Stimulated activated CD4-positive, alpha-beta T cell treated with anti-CD3 and anti-CD28 coated beads, Interleukin-4, amount 100 ng/mL, for 4 hours (primary cell): ENCODE measurements around the gene AFF1.
A peak's percentile ranks its signal among the peaks of the same experiment; 100 is the strongest.

ENCODE experiments used
- DNase-seq, 2 experiments: peaks; one replicate each; pipeline ENCODE4 v3.0.0-alpha.2; 2020

The AFF1 gene

GRCh38 chr4:86924811-86925210 lies 10.0 kb upstream of the AFF1 start:
- no peak for DNase-seq

DNA sequence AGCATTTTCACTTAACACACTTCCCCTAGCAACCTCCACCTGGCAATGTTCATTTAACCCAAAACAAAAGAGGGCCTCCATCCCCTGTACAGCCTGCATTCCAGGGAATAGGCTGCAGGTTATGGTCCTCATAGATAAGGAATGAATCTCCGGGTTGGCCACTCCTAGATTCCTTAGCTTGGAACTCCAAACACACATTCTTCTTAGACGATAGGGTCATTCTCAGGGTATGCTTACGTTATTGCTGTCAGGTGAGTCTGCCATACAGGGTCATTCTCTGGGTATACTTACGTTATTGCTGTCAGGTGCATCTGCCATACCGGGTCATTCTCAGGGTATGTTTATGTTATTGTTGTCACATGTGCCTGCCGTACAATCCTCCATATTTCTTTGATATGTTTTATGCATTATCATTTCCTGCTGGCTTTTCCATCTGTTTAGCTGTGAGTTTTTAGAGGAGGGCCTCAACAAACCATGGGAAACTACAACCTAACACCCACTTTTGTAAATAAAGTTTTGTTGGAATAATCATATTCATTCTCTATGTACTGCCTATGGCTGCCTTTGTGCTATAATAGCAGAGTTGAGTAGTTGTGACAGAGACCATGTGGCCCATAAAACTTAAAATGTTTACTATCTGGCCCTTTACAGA lies 8.2 kb upstream of the AFF1 start:
- no peak for DNase-seq

DNA sequence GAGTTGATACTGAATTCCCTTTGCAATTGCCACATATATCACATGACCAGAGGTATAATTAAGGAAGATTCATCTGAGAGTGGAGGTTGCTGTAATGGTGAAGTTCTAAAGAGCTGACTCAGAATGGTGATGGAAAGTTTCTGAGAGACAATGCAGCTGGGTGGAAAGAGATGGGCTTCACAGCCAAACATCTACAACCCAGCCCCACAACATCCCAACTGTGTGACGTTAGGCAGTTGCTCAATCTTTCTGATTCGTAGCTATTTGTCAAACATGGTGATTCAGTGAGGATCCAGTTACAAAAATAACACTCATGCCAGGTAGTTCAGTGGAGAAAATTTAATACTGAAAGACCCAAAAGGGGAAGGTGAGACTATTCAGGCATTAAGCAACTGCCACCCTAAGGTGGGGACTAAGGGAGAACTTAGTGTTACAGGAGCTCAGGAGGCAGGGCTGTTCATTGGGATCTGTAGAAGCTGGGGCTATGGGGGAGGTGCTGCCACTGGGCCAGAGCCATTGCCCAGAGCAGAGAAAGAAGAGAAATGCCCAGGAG lies 6.9 kb upstream of the AFF1 start:
- DNase-seq: peak in 1 of 2 experiments; percentile 16

DNA sequence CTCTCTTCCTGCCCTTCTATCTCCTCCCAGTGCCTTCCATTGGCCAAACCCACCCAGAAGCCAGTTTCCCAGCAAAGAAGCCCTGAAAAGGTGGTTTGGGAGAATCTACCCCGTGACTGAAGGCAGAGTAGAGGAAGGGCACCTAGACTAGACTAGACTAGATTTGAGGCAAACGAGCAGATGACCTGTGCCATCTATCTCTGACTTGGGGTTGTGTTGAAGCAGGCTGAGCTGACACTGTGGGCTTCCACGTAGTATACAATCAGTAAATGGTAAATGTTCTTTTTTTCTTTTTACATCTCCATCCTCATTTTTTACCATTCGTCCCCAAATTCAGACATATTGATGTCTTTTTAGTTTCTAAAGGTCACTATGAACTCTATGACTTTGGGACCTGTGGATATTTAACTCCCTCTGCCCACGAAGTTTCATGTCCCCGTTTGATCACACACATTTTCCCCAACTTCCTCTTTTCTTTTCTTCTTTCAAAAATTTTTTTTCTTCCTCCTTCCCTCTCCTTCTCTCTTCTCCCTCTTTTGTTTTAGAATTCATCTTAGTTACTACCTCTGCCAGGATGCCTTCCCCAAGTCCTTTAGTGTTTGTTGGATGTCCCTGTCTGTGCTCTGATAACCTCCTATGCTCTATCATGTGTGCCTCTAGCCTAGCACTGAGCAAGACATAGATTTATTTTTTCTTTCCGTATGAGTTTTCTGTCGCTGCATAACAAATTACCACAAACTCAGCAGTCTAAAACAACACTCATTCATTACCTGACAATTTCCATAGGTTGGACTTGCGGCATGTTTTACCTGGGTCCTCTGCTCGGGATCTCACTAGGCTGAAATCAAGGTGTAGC lies 6.2 kb upstream of the AFF1 start:
- DNase-seq: no peak

DNA sequence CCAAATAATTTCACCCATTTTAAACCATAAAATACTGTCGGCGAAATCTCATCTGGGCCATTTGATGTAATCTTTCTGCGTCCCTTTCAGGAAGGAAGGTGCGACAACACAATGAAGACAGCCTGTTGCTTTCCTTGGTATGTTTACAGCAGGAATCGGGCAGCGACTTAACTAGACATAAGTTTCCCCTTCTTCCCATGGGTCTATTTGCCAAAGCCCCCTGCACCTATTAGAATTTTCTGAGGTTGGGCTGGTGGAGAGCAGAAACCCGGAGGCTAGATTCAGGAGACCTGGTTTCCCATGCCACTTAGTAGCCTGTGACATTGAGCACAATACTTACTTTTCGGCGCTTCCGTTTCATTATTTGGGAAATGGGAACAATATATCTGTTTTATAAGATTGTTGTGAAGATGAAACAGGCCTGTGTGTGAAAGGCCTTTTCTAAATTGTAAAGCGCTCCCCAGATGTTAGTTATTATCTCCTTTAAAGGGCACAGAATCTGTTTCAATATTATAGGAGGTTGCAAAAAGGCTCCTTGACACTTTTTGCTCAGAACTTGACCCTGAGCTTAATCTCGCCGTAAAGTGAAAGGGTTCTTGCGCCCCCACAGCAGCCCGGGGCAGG lies 552 bp upstream of the AFF1 start:
- no peak for DNase-seq

- DNase-seq: no peak
These were observed 698 bp downstream of the AFF1 start for GRCh38 chr4:86935566-86935852.

DNA sequence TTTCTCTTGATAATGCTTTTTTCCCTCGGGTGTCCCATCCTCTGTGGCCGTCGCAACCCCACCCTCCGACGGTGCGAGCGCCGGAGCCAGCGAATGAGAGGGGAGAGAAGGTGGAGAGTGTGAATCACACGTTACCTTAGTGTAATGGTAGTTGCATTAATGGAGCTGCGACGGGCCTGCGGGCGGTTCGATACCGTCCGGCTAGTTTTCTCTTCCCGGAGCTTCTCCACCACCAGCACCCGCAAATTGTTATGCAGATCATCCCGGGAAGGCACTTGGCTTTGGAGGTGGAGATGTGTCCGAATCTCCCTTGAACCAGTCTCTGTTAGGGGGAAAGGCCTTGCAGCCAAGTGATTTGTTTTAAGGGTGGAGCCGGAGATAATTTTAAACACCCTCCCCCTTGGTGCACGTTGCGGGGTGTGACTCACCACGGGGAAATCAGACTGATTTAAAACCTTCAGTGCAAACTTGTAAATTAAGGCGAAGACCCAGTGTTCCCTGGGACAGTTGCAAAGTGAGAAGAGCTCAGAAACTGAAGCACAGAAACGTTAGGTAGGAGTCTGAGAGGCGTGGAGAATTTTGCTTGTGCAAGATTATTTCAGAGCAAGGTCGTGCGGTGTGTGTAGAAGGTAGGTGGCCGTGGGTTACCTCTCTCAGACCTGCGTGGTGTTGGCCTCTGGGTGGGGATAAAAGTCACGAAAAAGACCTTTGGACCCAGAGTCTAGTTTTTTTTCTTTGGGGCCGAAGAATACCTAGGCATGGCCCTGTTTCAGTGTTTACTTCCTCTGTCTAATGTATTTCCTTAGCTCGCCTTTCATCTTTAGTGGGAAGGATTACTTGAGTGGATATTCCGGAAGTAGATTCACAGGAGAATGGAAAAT lies 1.3 kb downstream of the AFF1 start:
- DNase-seq: peak; percentile 60 to 81

DNA sequence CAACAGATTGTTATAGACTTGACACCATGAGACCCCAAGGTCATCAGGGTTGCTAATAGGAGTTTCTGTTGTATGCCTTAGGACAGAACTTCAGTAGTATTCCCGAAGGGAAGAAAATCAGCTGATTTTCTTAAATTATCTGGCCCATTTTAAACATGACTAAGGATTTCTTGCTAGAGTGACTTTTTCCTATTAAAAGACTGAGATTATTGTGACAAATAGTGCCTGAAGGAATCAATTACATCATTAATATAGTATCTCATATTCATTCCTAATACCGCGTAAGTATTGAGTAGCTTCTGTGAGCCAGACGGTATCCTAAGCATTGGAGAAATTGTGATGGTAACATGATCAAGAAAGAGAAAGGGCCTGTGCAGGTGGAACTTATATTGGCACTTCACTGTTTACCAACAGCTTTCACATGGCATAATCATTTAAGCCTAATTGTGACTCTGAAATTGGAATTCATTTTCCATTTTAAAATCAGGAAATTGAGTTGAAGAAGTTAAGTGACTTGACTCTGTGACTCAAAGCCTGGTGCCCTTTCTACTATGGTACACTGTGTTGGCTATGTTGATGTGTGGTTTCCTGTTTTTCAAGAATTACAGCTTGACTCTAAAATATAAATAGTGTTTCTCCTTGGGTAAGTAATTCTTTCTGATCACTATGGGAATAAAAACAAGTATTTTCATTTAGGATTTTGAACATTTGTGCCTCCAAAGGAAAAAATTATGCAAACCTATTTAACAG lies 4.1 kb downstream of the AFF1 start:
- no peak for DNase-seq

DNA sequence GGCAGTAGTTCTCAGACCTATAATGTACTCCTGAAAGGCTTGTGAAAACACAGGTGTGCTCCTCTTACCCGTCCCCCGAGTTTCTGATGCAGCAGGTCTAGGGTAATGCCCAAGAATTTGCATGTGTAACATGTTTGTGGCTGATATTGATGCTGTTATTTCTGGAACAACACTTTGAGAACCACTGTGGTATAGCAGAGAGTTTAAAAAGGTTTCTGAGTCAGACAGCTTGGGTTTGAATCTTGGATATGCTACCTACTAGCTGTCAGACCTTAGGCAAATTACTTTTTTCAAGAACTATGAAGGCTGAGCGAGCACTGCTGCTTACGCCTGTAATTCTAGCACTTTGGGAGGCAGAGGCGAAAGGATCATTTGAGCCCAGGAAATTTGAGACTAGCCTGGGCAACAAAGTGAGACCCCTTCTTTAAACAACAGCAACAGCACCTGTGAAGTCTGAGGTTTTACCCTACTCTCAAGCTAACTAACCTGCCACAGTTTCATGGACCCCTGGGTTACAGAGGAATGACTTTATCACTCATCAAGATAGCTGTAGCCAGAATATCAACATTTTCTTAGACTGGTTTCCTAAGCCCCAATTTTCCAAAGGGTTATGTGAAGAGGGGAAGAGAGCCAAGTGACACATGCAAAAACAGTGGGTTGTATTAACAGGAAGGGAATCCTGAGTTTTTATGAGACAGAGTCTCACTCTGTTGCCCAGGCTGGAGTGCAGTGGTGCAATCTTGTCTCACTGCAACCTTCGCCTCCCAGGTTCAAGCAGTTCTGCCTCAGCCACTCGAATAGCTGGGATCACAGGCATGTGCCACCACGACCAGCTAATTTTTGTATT lies 5.1 kb downstream of the AFF1 start:
- peak in 1 of 2 experiments; percentile 2 for DNase-seq

GRCh38 chr4:86940920-86941460 lies 6.2 kb downstream of the AFF1 start:
- DNase-seq: no peak

GRCh38 chr4:86942185-86942666 lies 7.4 kb downstream of the AFF1 start:
- DNase-seq: no peak

- no peak for DNase-seq
These were observed 10.4 kb downstream of the AFF1 start for GRCh38 chr4:86944964-86945781.

GRCh38 chr4:86946868-86947500 lies 12.2 kb downstream of the AFF1 start:
- DNase-seq: no peak

DNA sequence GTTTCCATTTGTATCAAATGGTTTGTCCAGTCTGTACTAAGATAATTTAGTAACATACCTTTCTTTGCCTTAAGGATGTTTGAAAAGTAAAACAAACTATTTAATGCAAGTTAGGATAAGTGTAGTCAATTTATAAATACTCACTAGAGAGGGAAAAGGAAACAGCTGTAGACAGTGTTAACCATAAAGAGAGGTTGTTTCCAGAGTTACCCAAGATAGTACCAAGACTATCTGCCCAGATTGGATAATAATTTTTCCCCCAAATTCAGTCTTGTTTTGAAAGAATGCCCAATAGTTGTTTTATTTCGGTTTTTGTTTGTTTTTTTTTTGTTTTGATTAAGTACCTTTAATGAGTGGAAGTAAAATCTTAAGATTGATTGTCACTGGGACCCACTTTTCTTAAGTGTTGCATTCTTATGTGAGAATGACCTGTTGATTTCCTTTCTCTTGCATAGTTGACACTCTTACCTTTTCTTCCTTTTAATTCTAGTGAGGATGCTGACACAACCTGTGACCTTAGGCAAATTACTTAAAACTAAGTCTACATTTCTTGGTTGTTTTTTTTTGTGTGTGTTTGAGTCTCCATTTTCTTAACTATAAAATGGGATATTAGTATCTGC lies 12.8 kb downstream of the AFF1 start:
- no peak for DNase-seq

- no peak for DNase-seq
These were observed 13.5 kb downstream of the AFF1 start for GRCh38 chr4:86948276-86948675.

DNA sequence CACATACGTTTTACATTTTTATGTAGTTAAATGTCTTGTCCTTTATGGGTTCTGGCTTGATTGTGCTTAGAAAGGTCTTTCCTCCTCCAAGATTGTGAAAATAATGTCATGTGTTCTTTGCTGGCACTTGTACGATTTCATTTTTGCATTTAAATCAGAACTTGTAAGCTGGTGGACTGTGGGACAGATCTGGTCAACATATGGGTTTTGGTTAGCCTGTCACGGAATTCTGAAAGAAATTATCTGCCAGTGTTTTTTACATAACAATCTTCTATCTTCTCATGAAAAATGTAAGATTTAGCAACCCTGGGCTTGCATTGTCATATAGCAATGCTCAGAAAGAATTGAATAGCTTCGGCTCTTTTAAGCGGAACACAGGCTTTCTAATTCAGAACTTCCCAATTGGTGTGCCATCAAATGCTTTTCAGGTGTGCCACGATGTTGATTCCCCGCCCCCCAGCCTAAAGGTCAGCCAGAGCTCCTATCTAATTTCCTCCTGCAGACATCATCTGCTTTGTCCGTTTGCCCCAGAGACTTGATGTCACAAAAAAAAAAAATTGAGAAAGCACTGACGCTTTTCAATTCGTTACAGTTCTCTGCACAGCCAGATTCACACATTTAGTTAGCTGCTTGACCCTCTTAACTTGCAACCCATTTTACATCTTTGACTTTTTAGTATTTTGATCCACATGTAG lies 16.2 kb downstream of the AFF1 start:
- no peak for DNase-seq

DNA sequence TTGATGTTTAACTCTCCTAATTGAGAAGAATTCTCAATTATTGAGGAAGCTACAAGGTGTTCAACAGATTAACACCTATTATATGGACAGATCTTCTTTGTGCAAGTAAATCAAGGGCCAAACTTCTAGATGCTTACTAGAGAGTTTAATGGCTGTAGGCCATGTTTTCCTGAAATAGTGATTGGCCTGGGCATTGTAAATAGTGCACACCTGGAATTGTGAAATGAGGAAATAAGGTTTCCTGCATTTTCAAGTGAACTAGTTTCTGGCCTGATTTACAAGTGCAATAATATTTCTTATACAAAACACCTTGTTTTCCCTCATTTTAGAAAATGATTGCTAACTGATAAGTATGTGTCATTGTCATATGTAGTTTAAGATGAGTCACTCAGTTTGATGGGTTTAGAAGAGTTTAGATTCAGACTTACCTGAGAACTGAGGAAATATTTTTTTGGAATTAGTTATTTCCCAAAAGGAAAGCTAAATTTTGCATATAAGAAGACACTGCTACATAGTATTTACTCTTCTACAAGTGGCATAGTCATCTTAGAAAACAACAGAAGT lies 21.2 kb downstream of the AFF1 start:
- DNase-seq: no peak

DNA sequence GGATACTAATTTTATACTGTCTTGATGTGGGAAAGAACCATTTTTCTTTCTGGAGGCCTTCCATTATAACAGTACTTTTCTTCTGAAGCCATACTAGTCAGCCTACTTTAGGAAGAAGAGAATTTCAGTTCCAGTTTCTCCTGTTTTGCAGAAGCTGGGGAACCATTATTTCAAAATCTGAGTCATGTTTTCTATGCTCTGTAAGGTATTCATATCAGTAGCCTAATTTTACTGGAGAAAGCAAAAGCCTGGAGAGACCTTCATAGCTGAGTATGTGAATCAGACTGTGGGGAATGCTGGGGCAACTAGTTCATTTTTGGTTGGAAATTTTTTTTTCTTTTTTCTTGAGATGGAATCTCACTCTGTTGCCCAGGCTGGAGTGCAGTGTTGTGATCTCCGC lies 22.4 kb downstream of the AFF1 start:
- no peak for DNase-seq
